Caco-2 (cell line): Measurements from ENCODE around the gene RFX5. TPM values are rescaled to one million over a fixed set of nuclear protein-coding genes. Genes with fewer than 3 reads are reported as not detected.

Source experiments
- BruUV-seq: library from RNA; stranded (reverse); fragments of 400-500 nt; replicated peaks from 2 replicates; lab custom pipeline; 2021; lab: Mats Ljungman, UMichigan
- CTCF ChIA-PET: fragments of 300-600 bp; sonication (Branson Sonifier 250); formaldehyde crosslinking; loops from one replicate; lab custom pipeline; 2022; ENCODE audit warnings: antibody characterized with exemption; lab: Charles Lee
- POLR2A ChIA-PET: fragments of 300-600 bp; sonication (Branson Sonifier 250); formaldehyde crosslinking; loops from one replicate; lab custom pipeline; 2022; ENCODE audit warnings: antibody characterized with exemption; lab: Charles Lee
- DNase-seq, 2 experiments: peaks; one replicate each; pipeline versions ENCODE4 v3.0.0 to v3.0.0-alpha.2; 2020 to 2022
- H3K27me3 ChIP-seq: replicated peaks from 2 replicates; pipeline ENCODE4 v1.6.0; 2011; ENCODE audit warnings: low read length; ENCODE audit not compliant: control insufficient read depth, insufficient read depth
- H3K36me3 ChIP-seq: 2 replicates; pipeline ENCODE4 v1.5.1; 2011; ENCODE audit warnings: low read length; ENCODE audit not compliant: control insufficient read depth, insufficient read depth
- H3K4me1 ChIP-seq: fragments of 250-450 bp; sonication (Bioruptor Pico); 2 replicates; pipeline ENCODE4 v1.5.1; 2020; ENCODE audit warnings: mild to moderate bottlenecking
- H3K4me3 ChIP-seq: 2 replicates; pipeline ENCODE4 v1.5.1; 2011; ENCODE audit warnings: low read depth, mild to moderate bottlenecking, control low read depth, low read length
- H3K9me3 ChIP-seq: fragments of 250-450 bp; sonication (Bioruptor Pico); 2 replicates; pipeline ENCODE4 v1.5.1; 2020; ENCODE audit warnings: mild to moderate bottlenecking, moderate library complexity
- H3K27ac Mint-ChIP-seq: one replicate; pipeline ENCODE4 v1.8.0; 2022; ENCODE audit warnings: mixed read lengths; ENCODE audit not compliant: unreplicated experiment
- H3K27me3 Mint-ChIP-seq: one replicate; pipeline ENCODE4 v1.8.0; 2022; ENCODE audit warnings: mixed read lengths; ENCODE audit not compliant: insufficient read depth, unreplicated experiment
- H3K36me3 Mint-ChIP-seq: one replicate; pipeline ENCODE4 v1.8.0; 2022; ENCODE audit warnings: mild to moderate bottlenecking, mixed read lengths; ENCODE audit not compliant: insufficient read depth, unreplicated experiment
- H3K4me1 Mint-ChIP-seq: one replicate; pipeline ENCODE4 v1.8.0; 2022; ENCODE audit warnings: low read depth, mixed read lengths; ENCODE audit not compliant: unreplicated experiment
- H3K4me3 Mint-ChIP-seq: one replicate; pipeline ENCODE4 v1.8.0; 2022; ENCODE audit warnings: mild to moderate bottlenecking, moderate library complexity, mixed read lengths; ENCODE audit not compliant: unreplicated experiment
- H3K9me3 Mint-ChIP-seq: one replicate; pipeline ENCODE4 v1.8.0; 2022; ENCODE audit warnings: mixed read lengths; ENCODE audit not compliant: unreplicated experiment
- CTCF ChIP-seq, 2 experiments: fragments of 200-600 bp in 1 of 2; IDR thresholded peaks; 1 replicate in 1 of 2; 2 replicates in 1 of 2; pipeline versions ENCODE4 v1.5.1 to v1.8.0; 2011 to 2022; ENCODE audit warnings: antibody characterized with exemption in 1 of 2, control low read depth in 1 of 2, inconsistent platforms in 1 of 2, low read depth in 1 of 2, low read length in 1 of 2, mild to moderate bottlenecking in 1 of 2, moderate library complexity in 1 of 2; ENCODE audit not compliant: insufficient read depth in 1 of 2, severe bottlenecking in 1 of 2, unreplicated experiment in 1 of 2
- intact Hi-C: fragments of 100-400 bp; cut with micrococcal nuclease; formaldehyde crosslinking; loops from one replicate; pipeline ENCODE4 v1.10.0; 2022; ENCODE audit not compliant: unreplicated experiment
- total RNA-seq: library from RNA; stranded (reverse); gene quantifications from 2 replicates; pipeline ENCODE4 v1.2.3, GENCODE V29; 2022

RFX5 gene
- total RNA-seq, 1 experiment from 2014 or later: 23.3 TPM

DNA sequence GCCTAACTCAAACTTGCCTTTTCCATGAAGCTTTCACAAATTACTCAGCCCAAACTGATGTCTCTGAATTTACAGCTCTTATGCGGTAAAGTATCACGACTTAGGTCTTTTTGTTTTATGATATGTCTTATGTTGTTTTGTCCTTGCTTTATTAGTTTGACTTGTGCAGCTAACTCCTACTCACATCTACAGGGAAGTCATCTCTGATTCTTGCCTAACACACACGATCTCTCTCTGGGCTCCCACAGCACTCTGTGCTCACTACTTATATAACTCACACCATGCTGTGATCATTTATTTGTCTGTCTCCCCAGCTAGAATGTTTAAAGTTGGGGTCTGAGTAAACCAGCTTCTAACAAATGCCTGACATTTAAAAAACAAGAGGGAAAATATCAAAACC, 10.5 kb downstream of the RFX5 start:
- no peaks in the 10 kb centered on the region for H3K36me3 ChIP-seq
- H3K4me1 Mint-ChIP-seq: peaks cover 7% of the 10 kb centered on the region
- no peaks in the 10 kb centered on the region for H3K9me3 Mint-ChIP-seq
- ChIA-PET POLR2A (no interaction called here), CTCF (interaction anchor here (0.6 kb wide), 1 partner anchor 54 kb away, joined by 4 read pairs; no protein-coding TSS in a partner anchor)
- no peaks in the 10 kb centered on the region for H3K4me1 ChIP-seq
- no peaks in the 10 kb centered on the region for H3K27me3 ChIP-seq
- no peak for TF ChIP-seq CTCF (IDR thresholded peaks at IDR 0.05; ENCODE audit: insufficient read depth in 1 of 2, low read depth in 1 of 2, low read length in 1 of 2, severe bottlenecking in 1 of 2, unreplicated experiment in 1 of 2)
- no peaks in the 10 kb centered on the region for H3K9me3 ChIP-seq
- H3K4me3 ChIP-seq: no peak overlapping the region
- BruUV-seq: no TSS peak
- H3K4me3 Mint-ChIP-seq: no peak overlapping the region
- no peak overlapping the region for H3K27ac Mint-ChIP-seq
- no peak for DNase-seq
- intact Hi-C loops: no loop called here
- no peaks in the 10 kb centered on the region for H3K27me3 Mint-ChIP-seq
- H3K36me3 Mint-ChIP-seq: no peaks in the 10 kb centered on the region

DNA sequence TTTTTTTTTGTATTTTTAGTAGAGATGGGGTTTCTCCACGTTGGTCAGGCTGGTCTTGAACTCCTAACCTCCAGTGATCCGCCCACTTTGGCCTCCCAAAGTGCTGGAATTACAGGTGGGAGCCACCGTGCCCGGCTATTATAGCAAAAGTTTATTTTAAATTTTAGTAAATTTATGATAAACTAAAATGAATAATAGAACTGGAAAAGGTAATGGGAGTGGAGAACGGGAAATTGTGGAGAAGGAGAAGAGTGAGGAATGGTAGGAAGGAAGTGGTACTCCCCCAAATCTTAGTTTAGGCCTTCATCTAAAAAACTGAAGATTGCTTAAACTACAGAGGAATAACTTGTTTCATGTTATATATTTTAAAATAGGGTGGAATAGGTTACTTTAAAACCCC, 12.2 kb downstream of the RFX5 start:
- DNase-seq: no peak
- BruUV-seq: no TSS peak
- no peak overlapping the region for H3K4me3 ChIP-seq
- no peak for TF ChIP-seq CTCF (IDR thresholded peaks at IDR 0.05; ENCODE audit: insufficient read depth in 1 of 2, low read depth in 1 of 2, low read length in 1 of 2, severe bottlenecking in 1 of 2, unreplicated experiment in 1 of 2)
- intact Hi-C loops: no loop called here
- ChIA-PET POLR2A (no interaction called here), CTCF (no interaction called here)
- no peaks in the 10 kb centered on the region for H3K9me3 Mint-ChIP-seq
- H3K9me3 ChIP-seq: no peaks in the 10 kb centered on the region
- H3K36me3 ChIP-seq: no peaks in the 10 kb centered on the region
- H3K4me3 Mint-ChIP-seq: no peak overlapping the region
- no peak overlapping the region for H3K27ac Mint-ChIP-seq
- no peaks in the 10 kb centered on the region for H3K27me3 Mint-ChIP-seq
- H3K4me1 Mint-ChIP-seq: no peaks in the 10 kb centered on the region
- H3K4me1 ChIP-seq: no peaks in the 10 kb centered on the region
- no peaks in the 10 kb centered on the region for H3K36me3 Mint-ChIP-seq
- no peaks in the 10 kb centered on the region for H3K27me3 ChIP-seq

GRCh38 chr1:151327903-151328674, 19.0 kb downstream of the RFX5 start:
- H3K36me3 ChIP-seq: peaks cover 2% of the 10 kb centered on the region; the same call in 1 of the 2 replicates
- peaks cover 18% of the 10 kb centered on the region for H3K36me3 Mint-ChIP-seq
- peak overlapping the region; percentile 98 for H3K4me3 Mint-ChIP-seq
- DNase-seq: peak in 1 of 2 experiments; percentile 50
- peaks cover 25% of the 10 kb centered on the region for H3K4me1 Mint-ChIP-seq
- H3K9me3 ChIP-seq: no peaks in the 10 kb centered on the region
- peaks cover 11% of the 10 kb centered on the region for H3K4me1 ChIP-seq
- ChIA-PET POLR2A (interaction anchor here (0.9 to 1.7 kb wide), 10 partner anchors 10 to 212 kb away, joined by 3 to 17 read pairs (median 4); partner anchors contain the start of genes CGN, PSMD4, RFX5 and ZNF687), CTCF (interaction anchor here (0.7 to 2.1 kb wide), 5 partner anchors 13 to 47 kb away, joined by 3 to 20 read pairs (median 4); partner anchors contain the start of gene ZNF687)
- no TSS peak for BruUV-seq
- intact Hi-C loops: loop anchor here (1.0 to 2.0 kb wide), 3 partner anchors 14 to 47 kb away; no protein-coding TSS in a partner anchor
- peak overlapping the region; percentile 75 for H3K4me3 ChIP-seq
- no peak for TF ChIP-seq CTCF (IDR thresholded peaks at IDR 0.05; ENCODE audit: insufficient read depth in 1 of 2, low read depth in 1 of 2, low read length in 1 of 2, severe bottlenecking in 1 of 2, unreplicated experiment in 1 of 2)
- H3K27me3 ChIP-seq: no peaks in the 10 kb centered on the region
- H3K27me3 Mint-ChIP-seq: no peaks in the 10 kb centered on the region
- no peaks in the 10 kb centered on the region for H3K9me3 Mint-ChIP-seq
- H3K27ac Mint-ChIP-seq: peak overlapping the region; percentile 95
